HG03460 (cell line): ENCODE data around the gene NVL.
A peak's percentile ranks its signal among the peaks of the same experiment; 100 is the strongest.
"Not testable (repeated sequence)": the region's sequence is repeated elsewhere in the genome, so short reads cannot be mapped to it uniquely, and the experiment has no call there.

Experiments used
- ATAC-seq: cut with Tn5 transposase; IDR thresholded peaks from one replicate; pipeline ENCODE4 v1.9.1; 2021; ENCODE audit not compliant: unreplicated experiment

NVL gene

DNA sequence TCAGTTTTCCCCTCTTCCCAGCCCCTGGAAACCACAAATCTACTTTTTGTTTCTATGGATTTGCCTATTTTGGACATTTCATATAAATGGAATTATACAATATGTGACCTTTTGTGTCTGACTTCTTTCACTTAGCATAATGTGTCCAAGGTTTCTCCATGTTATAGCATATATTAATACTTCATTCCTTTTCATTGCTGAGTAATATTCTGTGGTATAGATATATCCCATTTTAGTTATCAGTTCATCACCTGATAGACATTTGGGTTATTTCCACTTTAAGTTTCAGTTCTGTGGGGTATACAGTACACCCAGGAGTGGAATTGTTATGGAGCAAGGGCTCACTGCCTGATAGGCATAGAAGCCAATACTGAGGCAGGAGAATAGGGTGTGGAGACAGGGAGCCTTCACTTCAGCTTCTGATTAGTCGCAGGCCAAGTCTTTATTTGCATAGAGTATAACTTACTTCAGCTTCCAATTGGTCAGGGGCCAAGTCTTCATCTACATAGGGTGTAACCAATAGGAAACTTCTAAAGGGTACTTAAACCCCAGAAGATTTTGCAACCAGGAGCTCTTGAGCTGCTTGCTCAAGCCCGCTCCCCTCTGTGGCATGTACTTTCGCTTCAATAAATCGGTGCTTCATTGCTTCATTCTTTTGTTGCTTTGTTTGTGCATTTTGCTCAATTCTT is 8.3 kb upstream of the NVL start:
- no peak for ATAC-seq

DNA sequence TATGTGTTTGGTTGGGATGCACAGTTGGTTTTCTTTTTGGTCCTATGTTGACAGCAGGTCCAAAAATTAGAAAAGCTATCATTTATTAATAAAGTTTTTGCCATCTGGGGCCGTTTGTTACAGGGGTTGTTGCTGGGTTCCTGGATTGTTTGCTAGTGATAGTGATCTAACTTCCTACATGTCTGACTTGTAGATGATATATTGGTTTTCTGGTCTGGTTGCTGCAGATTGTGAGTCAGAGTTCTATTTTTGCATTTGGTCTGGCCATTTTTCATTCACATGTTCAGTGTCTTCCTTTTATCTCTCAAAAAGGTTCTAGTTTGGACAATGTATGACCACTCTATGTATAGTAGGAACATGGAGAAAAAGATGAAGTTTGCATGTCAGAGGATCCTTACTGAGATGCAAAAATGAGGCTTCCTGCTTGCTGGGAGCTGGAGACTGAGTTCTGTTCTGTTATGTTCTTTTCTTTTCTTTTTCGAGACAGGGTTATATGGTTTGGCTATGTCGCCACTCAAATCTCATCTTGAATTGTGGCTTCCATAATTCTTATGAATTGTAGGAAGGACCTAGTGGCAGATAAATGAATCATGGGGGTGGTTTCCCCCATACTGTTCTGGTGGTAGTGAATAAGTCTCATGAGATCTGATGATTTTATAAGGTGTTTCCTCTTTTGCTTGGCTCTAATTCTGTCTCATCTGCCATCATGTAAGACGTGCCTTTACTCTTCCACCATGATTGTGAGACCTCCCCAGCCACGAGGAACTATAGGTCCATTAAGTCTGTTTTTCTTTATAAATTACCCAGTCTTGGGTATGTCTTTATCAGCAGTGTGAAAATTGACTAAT is 4.2 kb upstream of the NVL start:
- ATAC-seq, result no peak

DNA sequence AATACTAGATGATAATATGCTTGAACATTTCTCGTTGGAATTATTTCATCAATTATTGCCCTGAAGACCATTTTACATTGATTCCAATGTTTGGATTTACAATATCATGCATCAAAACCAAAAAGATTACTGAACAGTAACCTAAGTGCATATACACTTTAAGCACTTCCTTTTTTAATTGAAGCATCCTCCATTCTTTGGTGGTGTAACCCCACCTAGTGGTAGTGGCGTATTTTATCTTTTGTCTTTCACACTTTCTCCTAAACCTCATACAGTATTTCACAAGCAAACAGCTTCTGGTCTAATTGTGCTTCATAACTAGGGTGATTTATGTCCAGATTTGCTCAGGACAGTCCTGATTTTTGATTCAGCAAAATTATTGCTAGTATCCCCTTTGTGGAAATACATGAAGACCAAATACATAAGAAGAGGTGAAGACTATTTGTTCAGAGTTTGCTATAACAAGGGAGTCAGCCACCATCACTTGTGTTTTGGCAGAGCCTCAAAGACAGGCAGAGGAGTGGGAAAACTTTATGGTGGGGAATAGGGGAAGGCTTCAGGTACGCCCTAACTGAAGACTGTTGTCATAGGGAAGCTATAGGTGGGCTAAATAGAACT is 3.4 kb upstream of the NVL start:
- ATAC-seq, result peak; percentile 47

DNA sequence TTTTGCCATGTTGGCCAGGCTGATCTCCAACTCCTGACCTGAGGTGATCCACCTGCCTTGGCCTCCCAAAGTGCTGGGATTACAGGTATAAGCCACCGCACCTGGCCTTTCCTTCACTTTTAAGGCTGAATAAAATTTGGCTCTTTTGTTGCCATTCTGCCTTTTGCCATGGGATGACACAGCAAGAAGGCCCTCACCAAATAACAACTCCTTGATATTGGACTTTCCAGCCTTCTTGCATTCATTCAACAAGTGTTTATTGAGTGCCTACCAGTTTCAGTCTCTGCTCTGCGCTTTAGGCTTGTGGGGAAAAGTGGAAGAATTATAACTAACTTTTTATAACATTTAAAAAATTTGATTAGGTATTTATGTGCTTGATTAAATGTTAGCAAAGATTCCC is 1.9 kb upstream of the NVL start:
- no peak for ATAC-seq

DNA sequence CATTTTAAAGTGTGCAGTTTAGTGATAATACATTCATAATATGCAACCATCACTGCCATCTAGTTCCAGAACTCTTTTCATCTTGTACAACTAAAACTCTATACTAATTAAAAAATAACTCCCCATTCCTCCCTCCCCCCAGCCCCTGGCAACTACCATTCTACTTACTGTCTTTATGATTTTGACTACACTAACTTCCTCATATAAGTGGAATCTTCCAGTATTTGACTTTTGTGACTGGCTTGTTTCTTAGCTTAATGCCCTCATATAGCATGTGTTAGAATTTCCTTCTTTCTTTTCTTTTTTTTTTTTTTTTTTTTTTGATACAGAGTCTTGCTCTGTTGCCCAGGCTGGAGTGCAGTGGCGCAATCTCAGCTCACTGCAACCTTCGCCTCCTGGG is 1.4 kb upstream of the NVL start:
- no peak for ATAC-seq

DNA sequence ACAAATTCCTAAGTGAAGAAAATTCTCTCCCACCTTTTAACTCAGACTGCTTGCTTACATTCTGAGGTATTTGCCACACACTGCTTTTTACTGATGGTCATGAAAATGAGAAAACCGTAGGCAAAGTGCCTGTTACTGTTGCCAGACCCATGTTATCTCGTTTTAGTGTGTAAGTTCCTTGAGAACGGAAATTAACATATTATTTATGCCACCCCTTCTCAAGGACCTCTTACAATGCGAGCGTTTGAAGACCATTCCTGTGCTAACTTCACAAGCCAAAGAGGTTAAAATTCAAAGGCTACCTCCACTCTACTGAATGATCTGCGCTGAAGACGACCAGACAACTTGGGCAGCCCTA is 509 bp downstream of the NVL start:
- no peak for ATAC-seq

DNA sequence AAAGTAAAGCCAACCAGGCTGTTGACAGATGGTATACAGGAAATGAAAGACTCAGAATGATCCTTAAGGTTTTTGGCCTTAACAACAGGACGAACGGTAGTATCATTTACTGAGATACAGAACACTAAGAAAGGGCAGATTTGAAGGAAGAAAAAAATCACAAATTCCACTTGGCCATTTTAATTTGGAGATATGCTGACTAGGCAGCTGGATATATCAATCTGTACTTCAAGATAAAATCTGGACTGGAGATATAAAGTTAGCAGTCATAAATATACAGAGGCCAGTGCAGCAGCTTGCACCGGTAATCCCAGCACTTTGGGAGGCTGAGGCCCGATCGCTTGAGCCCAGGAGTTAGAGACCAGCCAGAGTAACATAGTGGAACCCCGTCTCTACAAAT is 1.3 kb downstream of the NVL start:
- no peak for ATAC-seq

DNA sequence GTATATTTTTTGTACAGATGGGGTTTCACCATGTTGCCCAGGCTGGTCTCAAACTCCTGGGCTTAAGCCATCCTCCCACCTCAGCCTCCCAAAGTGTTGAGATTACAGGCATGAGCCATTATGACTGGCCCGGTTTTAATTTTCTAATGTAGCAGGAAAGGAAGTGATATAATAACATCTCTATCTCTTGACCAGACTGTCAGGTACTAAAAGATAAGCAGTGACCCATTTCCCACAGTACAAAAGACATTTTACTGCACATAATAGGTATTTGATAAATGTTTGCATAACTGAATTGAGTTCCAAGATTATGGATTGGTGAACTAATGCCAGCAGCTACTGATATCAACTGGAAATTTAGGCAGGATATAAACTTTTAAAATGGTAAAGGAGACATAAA is 4.0 kb downstream of the NVL start:
- ATAC-seq, result no peak

DNA sequence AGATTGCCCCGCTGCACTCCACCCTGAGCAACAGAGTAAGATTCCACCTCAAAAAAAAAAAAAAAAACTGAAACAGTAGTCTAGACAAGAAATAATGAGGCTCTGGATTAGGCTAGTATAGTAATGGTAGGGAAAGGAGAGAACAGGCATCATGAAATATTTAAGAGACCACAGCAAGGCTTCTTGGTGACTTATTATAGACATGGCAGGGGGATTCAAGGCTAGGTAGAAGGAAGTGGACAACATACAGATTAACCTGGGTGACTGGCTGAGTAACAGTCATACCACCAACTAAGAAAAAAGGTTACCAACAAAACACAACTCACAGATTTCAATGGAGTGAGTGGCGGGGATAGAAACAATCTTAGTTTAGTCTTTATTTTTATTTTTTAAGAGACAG is 8.3 kb downstream of the NVL start:
- no peak for ATAC-seq

DNA sequence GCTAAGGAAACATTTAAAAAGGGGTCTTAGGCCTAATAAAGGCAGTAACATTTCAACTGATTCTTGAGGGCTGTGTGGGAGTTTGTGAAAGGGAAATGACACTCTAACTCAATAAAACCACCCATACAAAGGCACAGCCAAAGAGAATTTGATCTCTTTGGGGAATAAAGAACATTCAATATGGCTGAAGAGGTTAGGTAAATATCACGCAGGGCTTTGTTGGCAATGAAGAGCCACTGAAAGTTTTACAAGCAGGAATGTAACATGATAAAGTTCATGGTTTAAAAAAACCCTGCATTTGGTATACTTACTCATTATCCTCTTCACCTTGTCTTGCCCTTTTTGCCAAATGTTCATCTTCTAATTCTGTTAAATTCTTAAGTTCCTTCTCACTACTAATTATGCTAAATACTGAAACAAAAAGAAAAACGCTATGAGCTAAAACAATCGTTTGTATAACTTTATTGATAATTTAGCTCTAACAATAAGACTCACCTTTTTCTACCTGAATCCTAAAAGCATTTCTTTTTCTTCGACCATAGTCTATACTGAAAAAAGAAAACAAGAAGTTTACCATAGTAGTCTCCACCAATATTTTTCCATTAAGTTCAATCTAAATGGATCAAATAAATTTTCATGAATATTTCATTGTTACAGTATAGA is 12.5 kb downstream of the NVL start:
- ATAC-seq, result no peak

DNA sequence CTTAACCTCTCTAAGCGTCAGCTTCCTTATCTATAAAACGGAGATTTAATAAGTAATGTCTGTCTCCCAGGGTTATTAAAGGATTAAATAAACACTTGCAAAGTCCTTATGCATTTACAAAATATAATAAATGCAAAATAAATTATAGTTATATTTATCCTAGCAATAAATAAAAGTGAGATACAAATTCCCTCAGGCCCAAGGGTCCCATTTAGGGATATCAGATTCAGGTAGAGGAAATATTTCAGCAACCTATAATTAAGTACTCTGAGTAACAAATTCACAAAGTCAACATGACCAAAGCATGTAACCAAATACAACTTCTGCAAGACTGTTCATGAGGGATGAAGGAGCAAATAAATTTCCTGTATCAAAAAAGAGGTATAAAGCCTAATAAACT is 17.9 kb downstream of the NVL start:
- ATAC-seq, result no peak

DNA sequence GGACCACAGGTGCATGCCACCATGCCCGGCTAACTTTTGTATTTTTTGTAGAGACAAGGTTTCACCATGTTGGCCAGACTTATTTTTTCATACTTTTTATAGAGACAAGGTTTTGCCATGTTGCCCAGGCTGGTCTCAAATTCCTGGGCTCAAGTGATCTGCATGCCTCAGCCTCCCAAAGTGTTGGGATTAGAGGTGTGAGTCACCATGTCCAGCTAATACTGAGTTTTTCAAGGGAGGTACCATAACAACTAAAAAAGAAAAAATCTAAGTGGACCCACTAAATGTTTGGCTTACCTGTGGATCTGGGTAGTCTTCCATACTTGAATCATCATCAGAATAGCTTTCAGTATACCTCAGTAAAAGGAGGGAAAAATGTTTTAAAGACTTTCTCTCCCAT is 18.5 kb downstream of the NVL start:
- not testable (repeated sequence) for ATAC-seq

DNA sequence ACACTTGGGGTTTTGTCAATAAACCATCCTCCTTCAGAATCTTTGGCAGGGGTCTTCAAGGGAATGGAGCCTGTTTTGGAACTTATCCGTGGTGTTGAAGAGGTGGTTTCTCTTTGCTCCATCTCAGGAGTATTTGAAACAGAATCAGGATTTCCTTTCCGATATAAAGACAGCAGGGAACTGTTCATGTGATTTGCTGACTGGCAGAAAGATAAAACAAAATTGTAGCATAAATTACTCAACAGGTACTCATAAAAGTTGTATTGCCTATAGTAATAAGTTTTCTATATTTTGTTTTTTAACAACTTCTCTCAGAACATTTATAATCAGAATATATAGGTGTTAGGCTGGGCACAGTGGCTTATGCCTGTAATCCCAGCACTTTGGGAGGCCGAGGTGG is 21.9 kb downstream of the NVL start:
- no peak for ATAC-seq

DNA sequence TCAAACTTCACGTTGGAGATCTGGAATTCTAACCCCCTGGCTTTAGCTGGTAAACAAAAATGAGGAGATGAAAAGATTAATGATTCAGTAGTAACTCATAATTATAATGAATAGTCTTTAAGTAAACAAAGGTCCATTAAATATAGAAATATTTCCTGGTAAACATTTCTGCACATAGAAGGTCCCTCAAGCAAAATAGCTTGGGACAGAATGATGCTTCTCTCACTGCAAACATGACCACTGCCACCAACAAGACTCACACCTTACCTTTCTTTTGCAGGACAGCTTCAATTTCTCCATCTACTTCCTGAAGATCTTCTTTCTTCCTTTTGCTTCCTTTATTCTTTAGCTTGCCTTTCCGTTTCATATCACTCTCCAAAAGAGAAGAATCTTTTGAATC is 25.2 kb downstream of the NVL start:
- ATAC-seq, result no peak

DNA sequence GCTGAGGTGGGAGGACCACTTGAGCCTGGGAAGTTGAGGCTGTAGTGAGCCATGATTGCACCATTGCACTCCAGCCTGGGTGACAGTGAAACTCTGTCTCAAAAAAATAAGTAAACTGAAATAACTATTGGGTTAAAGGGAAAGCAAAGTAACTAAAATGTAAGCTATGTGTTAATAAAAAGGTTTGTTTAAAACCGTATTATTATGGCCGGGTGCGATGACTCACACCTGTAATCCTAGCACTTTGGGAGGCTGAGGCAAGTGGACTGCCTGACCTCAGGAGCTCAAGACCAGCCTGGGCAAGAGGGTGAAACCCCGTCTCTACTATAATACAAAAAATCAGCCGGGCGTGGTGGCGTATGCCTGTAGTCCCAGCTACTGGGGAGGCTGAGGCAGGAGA is 27.0 kb downstream of the NVL start:
- ATAC-seq, result no peak

DNA sequence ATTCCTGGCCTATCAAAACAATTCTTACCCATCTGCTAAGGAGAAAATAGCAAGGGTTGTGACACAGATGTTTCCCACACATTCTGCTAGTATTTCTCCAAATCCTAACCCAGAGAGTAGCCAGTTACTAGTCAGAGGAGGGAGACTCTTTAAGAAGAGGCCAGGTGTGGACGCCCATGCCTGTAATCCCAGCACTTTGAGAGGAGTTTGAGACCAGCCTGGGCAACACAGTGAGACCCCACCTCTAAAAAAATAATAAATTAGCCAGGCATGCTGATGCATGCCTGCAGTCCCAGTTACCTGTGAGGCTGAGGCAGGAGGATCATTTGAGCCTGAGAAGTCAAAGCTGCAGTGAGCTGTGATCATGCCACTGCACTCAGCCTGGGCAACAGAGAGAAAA is 28.6 kb downstream of the NVL start:
- no peak for ATAC-seq

DNA sequence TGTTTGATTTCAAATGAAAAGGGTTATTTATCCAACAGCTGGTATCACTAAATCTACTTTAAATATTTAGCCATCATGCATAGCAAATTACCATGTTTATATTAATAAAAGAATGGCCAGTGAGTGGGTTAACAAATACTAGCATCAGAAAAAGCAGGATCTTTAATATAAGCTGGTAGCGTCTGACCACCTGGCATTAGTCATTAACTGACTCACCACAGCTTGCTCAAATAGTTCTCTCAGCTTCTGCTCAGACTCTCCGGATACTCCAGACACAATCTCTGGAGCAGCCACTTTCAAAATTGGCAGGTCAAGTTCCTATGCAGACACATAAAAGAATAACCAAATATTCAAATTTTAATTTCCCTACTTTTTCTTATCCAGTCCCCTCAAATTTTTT is 29.6 kb downstream of the NVL start:
- ATAC-seq, result no peak

DNA sequence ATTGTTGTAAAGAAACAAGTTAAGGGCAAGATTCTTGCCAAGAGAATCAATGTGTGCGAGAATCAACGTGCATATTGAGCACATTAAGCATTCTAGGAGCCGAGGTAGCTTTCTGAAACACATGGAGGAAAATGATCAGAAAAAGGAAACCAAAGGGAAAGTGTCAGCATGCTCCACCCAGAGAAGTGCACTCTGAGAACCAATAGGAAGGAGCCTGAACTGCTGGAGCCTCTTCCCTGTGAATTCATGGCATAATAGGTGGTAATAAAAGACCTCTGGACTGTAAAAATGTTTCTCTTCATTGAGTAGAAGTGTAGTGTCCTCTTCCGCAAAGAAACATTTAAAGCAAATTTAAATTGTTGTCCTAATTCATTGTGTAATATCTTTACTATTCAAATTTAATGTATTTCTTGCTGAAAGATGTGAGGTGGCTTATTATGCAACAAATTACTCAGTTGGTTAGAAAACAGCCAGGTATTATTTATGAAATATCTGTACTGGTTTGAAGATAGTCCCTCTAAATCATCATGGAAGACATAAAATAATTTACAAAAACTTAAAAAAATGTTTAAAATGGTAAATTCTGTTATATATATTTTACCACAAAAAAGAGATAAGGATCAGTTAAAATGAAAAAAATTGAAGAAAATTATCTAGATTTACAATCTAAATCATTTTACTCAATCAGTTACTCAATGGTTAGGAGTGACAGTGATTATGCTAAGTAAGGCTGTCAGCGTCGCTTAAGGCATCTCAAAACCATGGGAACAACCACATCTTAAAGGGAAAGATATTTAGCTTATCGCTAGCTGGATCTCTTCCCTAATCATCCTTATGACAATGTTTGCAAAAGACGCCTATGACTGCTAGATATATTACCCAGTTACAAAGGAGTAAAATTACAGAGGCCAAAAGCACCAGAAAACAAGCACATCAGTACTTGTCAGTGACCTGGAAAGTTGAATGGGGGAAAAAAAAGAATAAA is 31.3 kb downstream of the NVL start:
- ATAC-seq, result no peak

DNA sequence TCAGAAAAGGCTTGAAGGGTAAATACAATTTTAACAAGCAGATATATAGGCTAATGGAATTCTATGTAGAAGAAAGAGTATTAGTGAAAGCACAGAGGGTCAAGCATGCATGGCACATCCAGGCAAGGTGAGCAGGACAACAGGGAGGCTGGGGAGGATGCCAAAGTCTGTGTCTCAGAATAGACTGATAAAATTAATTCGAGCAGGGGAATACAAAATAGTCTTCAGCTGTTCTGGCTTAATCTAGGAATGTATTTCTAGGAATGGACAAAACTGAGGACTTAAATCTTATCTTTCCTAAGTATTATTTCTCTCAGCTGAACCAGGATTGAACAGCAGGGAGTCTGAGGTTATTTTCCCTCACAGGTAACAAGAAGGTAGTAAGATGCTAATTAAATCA is 35.2 kb downstream of the NVL start:
- ATAC-seq, result no peak

DNA sequence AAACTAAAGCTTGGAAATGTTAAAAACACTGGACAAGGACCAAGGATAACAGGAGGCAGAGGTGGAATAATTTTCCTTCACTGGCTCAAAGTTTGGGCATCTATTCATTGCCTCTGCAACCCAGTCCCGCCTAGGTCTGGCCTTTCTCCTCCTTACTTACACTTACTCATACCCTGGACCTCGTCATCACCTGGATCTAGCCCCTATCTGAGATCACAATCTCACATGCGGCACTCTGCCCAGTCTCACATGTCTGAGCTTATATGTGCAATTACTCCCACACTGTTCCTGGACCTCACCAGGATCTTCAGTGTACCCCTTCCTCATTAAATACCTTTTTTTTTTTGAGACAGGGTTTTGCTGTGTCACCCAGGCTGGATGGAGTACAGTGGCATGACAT is 37.6 kb downstream of the NVL start:
- ATAC-seq, result no peak

DNA sequence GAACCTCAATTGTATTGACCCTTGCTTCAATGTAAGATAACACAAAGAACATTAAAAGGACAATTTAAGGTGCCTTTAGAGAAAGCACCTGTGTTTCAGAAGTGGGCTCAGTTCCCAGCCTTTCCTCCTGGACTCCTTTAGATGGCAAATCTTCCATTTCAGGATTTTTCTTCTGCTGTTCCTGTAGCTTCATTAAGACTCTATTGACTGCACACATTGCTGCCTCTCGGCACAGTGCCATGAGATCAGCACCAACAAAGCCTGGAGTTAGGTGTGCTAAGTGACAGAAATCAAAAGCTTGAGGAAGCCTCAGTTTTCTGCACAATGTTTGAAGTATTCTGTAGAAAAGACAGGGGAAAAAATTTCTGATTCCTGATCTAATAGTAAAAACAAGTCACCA is 40.6 kb downstream of the NVL start:
- no peak for ATAC-seq
